Measurements from ENCODE around the gene RPL36A. TPM values are rescaled to one million over a fixed set of nuclear protein-coding genes. Genes with fewer than 3 reads are reported as not detected.

Gene RPL36A
- total and polyA plus RNA-seq, 9 of the 15 experiments (the other 6 are each of a cell fraction or from before 2014, with no cell fraction given): 412 to 4,539 (median 3,209) TPM

DNA sequence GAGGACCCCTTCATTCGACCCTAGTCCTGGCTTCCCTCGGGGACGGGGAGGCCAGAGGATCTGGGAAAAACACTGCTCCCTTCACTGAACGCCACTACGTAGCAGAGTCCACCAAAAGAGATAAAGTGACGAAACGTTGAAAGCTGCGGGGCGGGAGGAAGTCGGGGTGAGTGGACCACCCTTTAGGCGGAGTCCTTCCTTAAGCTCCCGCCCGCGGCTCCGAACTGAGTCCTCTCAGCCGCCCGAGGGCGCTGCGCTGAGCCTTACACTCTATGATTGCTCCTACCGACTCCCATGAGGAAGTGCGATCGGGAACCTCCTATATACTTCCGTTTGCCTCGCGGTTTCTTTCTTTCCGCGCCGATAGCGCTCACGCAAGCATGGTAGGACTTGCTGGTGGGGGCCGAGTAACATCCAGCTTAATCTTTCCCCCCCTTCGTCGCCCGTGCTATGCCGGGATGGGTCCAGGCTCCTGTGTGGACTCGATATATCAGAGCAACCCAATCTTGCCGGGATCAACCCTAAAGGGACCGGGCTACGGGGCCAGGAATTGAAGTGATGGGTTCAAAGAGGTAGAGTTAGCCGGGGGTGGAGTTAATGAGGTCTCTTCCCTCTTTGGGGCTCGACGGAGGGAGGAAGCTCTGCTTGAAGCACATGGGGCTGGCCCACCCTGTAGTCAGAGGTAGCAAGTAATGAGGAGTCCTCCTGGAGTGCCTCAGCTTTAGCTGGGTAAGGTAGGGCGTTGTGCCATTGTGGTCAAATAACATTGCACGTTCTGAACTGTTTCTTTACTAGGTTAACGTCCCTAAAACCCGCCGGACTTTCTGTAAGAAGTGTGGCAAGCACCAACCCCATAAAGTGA is at the start of gene RPL36A (continued):
- TF ChIP-seq, protein P1, sequence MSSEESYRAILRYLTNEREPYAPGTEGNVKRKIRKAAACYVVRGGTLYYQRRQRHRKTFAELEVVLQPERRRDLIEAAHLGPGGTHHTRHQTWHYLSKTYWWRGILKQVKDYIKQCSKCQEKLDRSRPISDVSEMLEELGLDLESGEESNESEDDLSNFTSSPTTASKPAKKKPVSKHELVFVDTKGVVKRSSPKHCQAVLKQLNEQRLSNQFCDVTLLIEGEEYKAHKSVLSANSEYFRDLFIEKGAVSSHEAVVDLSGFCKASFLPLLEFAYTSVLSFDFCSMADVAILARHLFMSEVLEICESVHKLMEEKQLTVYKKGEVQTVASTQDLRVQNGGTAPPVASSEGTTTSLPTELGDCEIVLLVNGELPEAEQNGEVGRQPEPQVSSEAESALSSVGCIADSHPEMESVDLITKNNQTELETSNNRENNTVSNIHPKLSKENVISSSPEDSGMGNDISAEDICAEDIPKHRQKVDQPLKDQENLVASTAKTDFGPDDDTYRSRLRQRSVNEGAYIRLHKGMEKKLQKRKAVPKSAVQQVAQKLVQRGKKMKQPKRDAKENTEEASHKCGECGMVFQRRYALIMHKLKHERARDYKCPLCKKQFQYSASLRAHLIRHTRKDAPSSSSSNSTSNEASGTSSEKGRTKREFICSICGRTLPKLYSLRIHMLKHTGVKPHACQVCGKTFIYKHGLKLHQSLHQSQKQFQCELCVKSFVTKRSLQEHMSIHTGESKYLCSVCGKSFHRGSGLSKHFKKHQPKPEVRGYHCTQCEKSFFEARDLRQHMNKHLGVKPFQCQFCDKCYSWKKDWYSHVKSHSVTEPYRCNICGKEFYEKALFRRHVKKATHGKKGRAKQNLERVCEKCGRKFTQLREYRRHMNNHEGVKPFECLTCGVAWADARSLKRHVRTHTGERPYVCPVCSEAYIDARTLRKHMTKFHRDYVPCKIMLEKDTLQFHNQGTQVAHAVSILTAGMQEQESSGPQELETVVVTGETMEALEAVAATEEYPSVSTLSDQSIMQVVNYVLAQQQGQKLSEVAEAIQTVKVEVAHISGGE (CRISPR knock-in tag; IDR thresholded peaks at IDR 0.05): peak in 1 of 3 experiments; percentile 68; a peak in 2 of 6 replicates
- TF ChIP-seq, protein P2, sequence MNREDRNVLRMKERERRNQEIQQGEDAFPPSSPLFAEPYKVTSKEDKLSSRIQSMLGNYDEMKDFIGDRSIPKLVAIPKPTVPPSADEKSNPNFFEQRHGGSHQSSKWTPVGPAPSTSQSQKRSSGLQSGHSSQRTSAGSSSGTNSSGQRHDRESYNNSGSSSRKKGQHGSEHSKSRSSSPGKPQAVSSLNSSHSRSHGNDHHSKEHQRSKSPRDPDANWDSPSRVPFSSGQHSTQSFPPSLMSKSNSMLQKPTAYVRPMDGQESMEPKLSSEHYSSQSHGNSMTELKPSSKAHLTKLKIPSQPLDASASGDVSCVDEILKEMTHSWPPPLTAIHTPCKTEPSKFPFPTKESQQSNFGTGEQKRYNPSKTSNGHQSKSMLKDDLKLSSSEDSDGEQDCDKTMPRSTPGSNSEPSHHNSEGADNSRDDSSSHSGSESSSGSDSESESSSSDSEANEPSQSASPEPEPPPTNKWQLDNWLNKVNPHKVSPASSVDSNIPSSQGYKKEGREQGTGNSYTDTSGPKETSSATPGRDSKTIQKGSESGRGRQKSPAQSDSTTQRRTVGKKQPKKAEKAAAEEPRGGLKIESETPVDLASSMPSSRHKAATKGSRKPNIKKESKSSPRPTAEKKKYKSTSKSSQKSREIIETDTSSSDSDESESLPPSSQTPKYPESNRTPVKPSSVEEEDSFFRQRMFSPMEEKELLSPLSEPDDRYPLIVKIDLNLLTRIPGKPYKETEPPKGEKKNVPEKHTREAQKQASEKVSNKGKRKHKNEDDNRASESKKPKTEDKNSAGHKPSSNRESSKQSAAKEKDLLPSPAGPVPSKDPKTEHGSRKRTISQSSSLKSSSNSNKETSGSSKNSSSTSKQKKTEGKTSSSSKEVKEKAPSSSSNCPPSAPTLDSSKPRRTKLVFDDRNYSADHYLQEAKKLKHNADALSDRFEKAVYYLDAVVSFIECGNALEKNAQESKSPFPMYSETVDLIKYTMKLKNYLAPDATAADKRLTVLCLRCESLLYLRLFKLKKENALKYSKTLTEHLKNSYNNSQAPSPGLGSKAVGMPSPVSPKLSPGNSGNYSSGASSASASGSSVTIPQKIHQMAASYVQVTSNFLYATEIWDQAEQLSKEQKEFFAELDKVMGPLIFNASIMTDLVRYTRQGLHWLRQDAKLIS (CRISPR knock-in tag; IDR thresholded peaks at IDR 0.05): peak; percentile 91; the same call in 1 of the 2 replicates
- TF ChIP-seq SUPT5H (IDR thresholded peaks at IDR 0.05) (peak; percentile 98), ZNF143 (CRISPR knock-in tag; IDR thresholded peaks at IDR 0.05) (peak; percentile 59), KDM5B (IDR thresholded peaks at IDR 0.05; ENCODE audit: insufficient replicate concordance, low read depth, low read length) (peak; percentile 97)
- TF ChIP-seq, protein P3, sequence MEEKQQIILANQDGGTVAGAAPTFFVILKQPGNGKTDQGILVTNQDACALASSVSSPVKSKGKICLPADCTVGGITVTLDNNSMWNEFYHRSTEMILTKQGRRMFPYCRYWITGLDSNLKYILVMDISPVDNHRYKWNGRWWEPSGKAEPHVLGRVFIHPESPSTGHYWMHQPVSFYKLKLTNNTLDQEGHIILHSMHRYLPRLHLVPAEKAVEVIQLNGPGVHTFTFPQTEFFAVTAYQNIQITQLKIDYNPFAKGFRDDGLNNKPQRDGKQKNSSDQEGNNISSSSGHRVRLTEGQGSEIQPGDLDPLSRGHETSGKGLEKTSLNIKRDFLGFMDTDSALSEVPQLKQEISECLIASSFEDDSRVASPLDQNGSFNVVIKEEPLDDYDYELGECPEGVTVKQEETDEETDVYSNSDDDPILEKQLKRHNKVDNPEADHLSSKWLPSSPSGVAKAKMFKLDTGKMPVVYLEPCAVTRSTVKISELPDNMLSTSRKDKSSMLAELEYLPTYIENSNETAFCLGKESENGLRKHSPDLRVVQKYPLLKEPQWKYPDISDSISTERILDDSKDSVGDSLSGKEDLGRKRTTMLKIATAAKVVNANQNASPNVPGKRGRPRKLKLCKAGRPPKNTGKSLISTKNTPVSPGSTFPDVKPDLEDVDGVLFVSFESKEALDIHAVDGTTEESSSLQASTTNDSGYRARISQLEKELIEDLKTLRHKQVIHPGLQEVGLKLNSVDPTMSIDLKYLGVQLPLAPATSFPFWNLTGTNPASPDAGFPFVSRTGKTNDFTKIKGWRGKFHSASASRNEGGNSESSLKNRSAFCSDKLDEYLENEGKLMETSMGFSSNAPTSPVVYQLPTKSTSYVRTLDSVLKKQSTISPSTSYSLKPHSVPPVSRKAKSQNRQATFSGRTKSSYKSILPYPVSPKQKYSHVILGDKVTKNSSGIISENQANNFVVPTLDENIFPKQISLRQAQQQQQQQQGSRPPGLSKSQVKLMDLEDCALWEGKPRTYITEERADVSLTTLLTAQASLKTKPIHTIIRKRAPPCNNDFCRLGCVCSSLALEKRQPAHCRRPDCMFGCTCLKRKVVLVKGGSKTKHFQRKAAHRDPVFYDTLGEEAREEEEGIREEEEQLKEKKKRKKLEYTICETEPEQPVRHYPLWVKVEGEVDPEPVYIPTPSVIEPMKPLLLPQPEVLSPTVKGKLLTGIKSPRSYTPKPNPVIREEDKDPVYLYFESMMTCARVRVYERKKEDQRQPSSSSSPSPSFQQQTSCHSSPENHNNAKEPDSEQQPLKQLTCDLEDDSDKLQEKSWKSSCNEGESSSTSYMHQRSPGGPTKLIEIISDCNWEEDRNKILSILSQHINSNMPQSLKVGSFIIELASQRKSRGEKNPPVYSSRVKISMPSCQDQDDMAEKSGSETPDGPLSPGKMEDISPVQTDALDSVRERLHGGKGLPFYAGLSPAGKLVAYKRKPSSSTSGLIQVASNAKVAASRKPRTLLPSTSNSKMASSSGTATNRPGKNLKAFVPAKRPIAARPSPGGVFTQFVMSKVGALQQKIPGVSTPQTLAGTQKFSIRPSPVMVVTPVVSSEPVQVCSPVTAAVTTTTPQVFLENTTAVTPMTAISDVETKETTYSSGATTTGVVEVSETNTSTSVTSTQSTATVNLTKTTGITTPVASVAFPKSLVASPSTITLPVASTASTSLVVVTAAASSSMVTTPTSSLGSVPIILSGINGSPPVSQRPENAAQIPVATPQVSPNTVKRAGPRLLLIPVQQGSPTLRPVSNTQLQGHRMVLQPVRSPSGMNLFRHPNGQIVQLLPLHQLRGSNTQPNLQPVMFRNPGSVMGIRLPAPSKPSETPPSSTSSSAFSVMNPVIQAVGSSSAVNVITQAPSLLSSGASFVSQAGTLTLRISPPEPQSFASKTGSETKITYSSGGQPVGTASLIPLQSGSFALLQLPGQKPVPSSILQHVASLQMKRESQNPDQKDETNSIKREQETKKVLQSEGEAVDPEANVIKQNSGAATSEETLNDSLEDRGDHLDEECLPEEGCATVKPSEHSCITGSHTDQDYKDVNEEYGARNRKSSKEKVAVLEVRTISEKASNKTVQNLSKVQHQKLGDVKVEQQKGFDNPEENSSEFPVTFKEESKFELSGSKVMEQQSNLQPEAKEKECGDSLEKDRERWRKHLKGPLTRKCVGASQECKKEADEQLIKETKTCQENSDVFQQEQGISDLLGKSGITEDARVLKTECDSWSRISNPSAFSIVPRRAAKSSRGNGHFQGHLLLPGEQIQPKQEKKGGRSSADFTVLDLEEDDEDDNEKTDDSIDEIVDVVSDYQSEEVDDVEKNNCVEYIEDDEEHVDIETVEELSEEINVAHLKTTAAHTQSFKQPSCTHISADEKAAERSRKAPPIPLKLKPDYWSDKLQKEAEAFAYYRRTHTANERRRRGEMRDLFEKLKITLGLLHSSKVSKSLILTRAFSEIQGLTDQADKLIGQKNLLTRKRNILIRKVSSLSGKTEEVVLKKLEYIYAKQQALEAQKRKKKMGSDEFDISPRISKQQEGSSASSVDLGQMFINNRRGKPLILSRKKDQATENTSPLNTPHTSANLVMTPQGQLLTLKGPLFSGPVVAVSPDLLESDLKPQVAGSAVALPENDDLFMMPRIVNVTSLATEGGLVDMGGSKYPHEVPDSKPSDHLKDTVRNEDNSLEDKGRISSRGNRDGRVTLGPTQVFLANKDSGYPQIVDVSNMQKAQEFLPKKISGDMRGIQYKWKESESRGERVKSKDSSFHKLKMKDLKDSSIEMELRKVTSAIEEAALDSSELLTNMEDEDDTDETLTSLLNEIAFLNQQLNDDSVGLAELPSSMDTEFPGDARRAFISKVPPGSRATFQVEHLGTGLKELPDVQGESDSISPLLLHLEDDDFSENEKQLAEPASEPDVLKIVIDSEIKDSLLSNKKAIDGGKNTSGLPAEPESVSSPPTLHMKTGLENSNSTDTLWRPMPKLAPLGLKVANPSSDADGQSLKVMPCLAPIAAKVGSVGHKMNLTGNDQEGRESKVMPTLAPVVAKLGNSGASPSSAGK (IDR thresholded peaks at IDR 0.05): peak; percentile 69; the same call in 1 of the 2 replicates

All from K562 (cell line).